Testis (tissue), 3 donors: ENCODE data around the gene TNFSF4. TPM values are rescaled to one million over a fixed set of nuclear protein-coding genes. Genes with fewer than 3 reads are reported as not detected.

Experiments used
- DNase-seq: peaks from one replicate; pipeline ENCODE4 v3.0.0-alpha.2; 2019
- H3K27ac ChIP-seq, 2 donors: fragments of 200-600 bp; sonication (generic); one replicate each; pipeline ENCODE4 v1.5.1; 2019
- H3K27me3 ChIP-seq: fragments of 200-600 bp; sonication (generic); one replicate; pipeline ENCODE4 v1.5.1; 2019
- H3K36me3 ChIP-seq: fragments of 200-600 bp; sonication (generic); one replicate; pipeline ENCODE4 v1.5.1; 2017; ENCODE audit warnings: low read depth; ENCODE audit errors: missing control alignments
- H3K4me1 ChIP-seq: fragments of 200-600 bp; sonication (generic); one replicate; pipeline ENCODE4 v1.5.1; 2019
- H3K4me3 ChIP-seq, 2 donors: fragments of 200-600 bp; sonication (generic); one replicate each; pipeline ENCODE4 v1.5.1; 2017 to 2019
- H3K9me3 ChIP-seq: fragments of 200-600 bp; sonication (generic); one replicate; pipeline ENCODE4 v1.5.1; 2017
- POLR2A ChIP-seq: fragments of 450-650 bp; IDR thresholded peaks from one replicate; pipeline ENCODE4 v1.6.1; 2017; ENCODE audit warnings: antibody characterized with exemption, mild to moderate bottlenecking, moderate library complexity
- WGBS, 2 donors: methylation state at CpG; one replicate each; pipeline ENCODE4 v1.1.5; 2018; 5-methylcytosine and 5-hydroxymethylcytosine counted together
- intact Hi-C: fragments of 100-400 bp; cut with DNase I; formaldehyde crosslinking; loops from one replicate; pipeline ENCODE4 v1.15.1; 2023; ENCODE audit warnings: low total_unique reads
- polyA plus RNA-seq: library from polyadenylated mRNA; stranded (reverse); fragments of 350-450 nt; fragmentation: Illumina TruSeq; extraction: RNeasy Lipid Tissue Mini Kit (QIAGEN cat#74804); gene quantifications from one replicate; pipeline ENCODE4 v1.2.3, GENCODE V29; 2014; ENCODE audit warnings: low read depth, low replicate concordance; ENCODE audit not compliant: insufficient read depth
- total RNA-seq, 2 donors: library from RNA; depleted of rRNA; stranded (reverse); fragments of >200 nt; gene quantifications; one replicate each; pipeline ENCODE4 v1.2.3, GENCODE V29; 2016
- TF ChIP-seq, protein P1 (sequence below), 3 experiments: fragments of 450-650 bp in 2 of 3; fragments of 200-600 bp in 1 of 3; sonication (generic) in 1 of 3; IDR thresholded peaks; one replicate each; pipeline ENCODE4 v1.5.1; 2016 to 2019; ENCODE audit warnings: antibody characterized with exemption in 3 of 3, mild to moderate bottlenecking in 2 of 3, moderate library complexity in 1 of 3

Gene TNFSF4
- total and polyA plus RNA-seq, 3 donors from 2014 or later, result 11.2 to 17.6 (median 11.5) TPM

DNA sequence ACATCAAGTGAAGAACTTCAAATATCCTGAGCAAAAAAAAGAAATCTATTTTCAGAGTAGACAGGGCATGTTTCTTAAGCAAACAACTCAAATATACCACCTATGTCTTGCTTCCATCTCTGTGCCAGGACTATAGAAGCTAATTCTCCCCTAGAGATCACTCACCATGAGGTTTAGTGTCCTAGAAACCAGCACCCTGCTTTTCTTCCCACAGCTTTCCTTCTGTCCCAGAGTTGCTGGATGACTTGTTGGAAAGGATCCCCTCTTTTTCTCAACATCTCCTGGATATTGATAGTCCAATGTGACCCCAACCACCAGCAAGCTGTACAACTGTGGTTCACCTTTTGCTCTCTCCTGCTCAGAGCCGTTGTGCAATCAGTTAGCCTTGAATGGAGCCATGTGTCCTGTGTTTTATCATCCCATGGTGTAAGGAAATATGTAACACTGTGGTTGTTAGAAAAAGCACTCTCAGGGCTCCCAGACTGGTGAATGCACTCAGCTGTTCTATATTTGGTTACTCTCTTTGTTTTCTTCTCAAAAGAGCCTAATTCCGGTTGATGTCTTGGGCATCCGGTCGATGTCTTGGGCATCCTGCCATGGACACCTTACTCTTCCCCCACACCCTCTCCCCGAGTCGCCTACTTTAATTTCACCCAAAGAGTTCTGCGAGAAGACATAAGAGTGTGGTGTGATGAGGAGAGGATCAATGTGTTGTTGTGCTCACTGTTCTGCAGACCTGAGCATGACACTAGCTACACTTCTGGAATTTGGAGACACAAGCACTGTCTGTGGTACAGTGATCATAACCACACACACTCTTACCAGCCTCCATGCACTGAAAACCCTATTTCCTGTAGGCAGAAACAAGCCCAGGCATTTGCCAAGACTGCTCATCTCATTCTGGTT lies 1.7 kb downstream of the TNFSF4 start:
- no peaks in the 10 kb centered on the region for H3K36me3 ChIP-seq
- WGBS, 2 donors, result 41 to 52% methylated on average over 7 of the region's 7 CpGs
- no peaks in the 10 kb centered on the region for H3K9me3 ChIP-seq
- intact Hi-C loops, result no loop called here
- no peak for TF ChIP-seq POLR2A
- TF ChIP-seq, protein P1, sequence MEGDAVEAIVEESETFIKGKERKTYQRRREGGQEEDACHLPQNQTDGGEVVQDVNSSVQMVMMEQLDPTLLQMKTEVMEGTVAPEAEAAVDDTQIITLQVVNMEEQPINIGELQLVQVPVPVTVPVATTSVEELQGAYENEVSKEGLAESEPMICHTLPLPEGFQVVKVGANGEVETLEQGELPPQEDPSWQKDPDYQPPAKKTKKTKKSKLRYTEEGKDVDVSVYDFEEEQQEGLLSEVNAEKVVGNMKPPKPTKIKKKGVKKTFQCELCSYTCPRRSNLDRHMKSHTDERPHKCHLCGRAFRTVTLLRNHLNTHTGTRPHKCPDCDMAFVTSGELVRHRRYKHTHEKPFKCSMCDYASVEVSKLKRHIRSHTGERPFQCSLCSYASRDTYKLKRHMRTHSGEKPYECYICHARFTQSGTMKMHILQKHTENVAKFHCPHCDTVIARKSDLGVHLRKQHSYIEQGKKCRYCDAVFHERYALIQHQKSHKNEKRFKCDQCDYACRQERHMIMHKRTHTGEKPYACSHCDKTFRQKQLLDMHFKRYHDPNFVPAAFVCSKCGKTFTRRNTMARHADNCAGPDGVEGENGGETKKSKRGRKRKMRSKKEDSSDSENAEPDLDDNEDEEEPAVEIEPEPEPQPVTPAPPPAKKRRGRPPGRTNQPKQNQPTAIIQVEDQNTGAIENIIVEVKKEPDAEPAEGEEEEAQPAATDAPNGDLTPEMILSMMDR (IDR thresholded peaks at IDR 0.05), result no peak
- H3K27ac ChIP-seq, result peak overlapping the region in 1 of 2 donors; percentile 47
- H3K4me1 ChIP-seq, result peaks cover 3% of the 10 kb centered on the region
- DNase-seq, result peak; percentile 26
- no peaks in the 10 kb centered on the region for H3K27me3 ChIP-seq
- no peak overlapping the region for H3K4me3 ChIP-seq

DNA sequence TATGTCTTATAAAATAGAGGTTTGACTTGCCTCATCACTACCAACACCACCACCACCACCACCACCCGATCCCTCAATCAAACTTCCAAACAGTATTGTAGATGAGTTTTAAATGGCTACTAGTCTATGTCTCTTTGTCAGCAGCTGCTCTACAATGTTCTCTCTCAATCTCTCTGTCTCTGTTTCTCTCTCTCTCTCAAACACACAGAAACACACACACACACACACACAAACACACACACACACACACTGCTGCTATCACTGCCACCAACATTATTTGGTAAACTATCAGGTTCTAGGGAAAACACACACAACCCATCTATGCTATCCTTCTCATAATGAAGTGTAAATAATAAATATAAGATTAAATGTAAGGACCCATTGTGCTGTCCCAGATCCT lies 2.4 kb downstream of the TNFSF4 start:
- TF ChIP-seq, protein P1 (IDR thresholded peaks at IDR 0.05), result no peak
- no peak for TF ChIP-seq POLR2A
- Histone ChIP-seq H3K4me1 (peaks cover 3% of the 10 kb centered on the region), H3K27me3 (no peaks in the 10 kb centered on the region), H3K27ac (peak overlapping the region in 1 of 2 donors; percentile 23), H3K36me3 (no peaks in the 10 kb centered on the region), H3K9me3 (no peaks in the 10 kb centered on the region), H3K4me3 (no peak overlapping the region)
- 83 to 92% methylated on average over 1 of the region's 1 CpG for WGBS, 2 donors
- no peak for DNase-seq
- intact Hi-C loops, result no loop called here

DNA sequence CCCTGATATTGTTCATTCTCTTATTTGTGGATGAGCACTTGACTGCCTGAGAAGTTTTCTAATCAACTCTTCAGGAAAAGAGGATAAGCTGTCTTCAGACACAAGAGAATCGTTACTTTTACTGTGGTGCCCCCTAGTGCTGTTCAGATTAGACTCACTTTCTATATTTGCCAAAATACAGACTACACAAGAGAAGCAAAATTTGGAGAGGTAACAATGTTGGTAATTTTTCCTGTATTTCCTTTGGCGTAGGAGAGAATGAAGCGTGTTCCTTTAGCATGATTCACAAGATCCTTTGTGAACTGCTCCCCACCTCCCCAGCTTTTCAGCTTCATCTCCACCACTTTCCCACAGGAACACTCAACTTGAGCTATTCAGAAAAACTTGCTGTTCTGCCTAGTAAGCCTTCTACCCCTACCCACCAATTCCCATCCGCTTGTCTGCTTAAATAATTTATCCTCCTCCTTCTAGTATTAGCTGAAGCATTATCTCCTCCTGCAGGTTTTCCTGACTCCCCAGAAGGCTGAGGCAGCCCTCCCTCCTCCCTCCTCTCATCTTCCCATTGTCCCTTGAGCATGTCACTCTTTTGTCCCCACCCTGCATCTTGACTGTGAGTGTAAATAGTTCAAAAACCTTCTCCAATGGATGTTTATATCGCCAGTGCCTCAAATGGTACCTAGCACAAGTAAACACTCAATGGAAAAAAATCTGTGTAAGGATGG lies 4.5 kb downstream of the TNFSF4 start:
- WGBS, 2 donors, result 40 to 58% methylated on average over 5 of the region's 5 CpGs
- H3K27me3 ChIP-seq, result no peaks in the 10 kb centered on the region
- H3K36me3 ChIP-seq, result no peaks in the 10 kb centered on the region
- no peaks in the 10 kb centered on the region for H3K9me3 ChIP-seq
- intact Hi-C loops, result no loop called here
- peaks cover 3% of the 10 kb centered on the region for H3K4me1 ChIP-seq
- H3K27ac ChIP-seq, result no peak overlapping the region
- no peak overlapping the region for H3K4me3 ChIP-seq
- peak; percentile 43 for DNase-seq
- TF ChIP-seq POLR2A, result no peak
- TF ChIP-seq, protein P1 (IDR thresholded peaks at IDR 0.05), result peak; percentile 42 to 43 (median 42)

DNA sequence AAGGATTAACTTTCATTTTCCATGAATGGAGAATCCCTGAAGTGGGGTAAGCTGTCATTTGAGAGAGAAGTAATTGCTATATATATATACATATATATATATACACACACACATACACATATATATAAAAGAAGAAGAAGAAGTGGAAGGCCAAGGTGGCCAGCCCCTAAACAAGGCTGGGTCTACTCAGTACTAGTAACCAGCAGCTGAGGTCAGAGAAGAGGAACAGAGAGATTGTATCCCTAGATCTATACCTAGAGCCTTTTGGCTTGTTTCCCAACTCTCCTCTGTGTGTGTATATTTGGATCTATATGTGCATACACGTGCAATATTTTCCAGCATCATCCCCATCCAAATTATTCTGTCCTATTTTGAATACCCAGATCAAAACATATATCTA lies 5.2 kb downstream of the TNFSF4 start:
- WGBS, 2 donors, result 80 to 87% methylated on average over 1 of the region's 1 CpG
- H3K4me3 ChIP-seq, result no peak overlapping the region
- H3K4me1 ChIP-seq, result peaks cover 3% of the 10 kb centered on the region
- intact Hi-C loops, result no loop called here
- TF ChIP-seq POLR2A, result no peak
- TF ChIP-seq, protein P1 (IDR thresholded peaks at IDR 0.05), result no peak
- no peak overlapping the region for H3K27ac ChIP-seq
- H3K27me3 ChIP-seq, result no peaks in the 10 kb centered on the region
- no peaks in the 10 kb centered on the region for H3K9me3 ChIP-seq
- no peak for DNase-seq
- no peaks in the 10 kb centered on the region for H3K36me3 ChIP-seq
